Subcutaneous adipose tissue (tissue), 4 donors: ENCODE results near the gene ELMO1. TPM values are rescaled to one million over a fixed set of nuclear protein-coding genes. Genes with fewer than 3 reads are reported as not detected.

Experiments
- CTCF ChIP-seq: fragments of 450-650 bp; IDR thresholded peaks from one replicate; pipeline ENCODE4 v1.5.1; 2016; ENCODE audit warnings: low read depth, mild to moderate bottlenecking, control low read depth, antibody characterized with exemption, moderate library complexity
- total RNA-seq, 4 donors: library from RNA; depleted of rRNA; stranded (reverse); fragments of >200 nt; gene quantifications; one replicate each; pipeline ENCODE4 v1.1.0, GENCODE V29; 2016

ELMO1 gene
- total RNA-seq, 4 donors from 2014 or later: 97.1 to 129 (median 126) TPM

- TF ChIP-seq CTCF: no peak
These were observed 319.6 kb downstream of the ELMO1 start for GRCh38 chr7:37129035-37129425.

GRCh38 chr7:37128327-37129034 lies 320.2 kb downstream of the ELMO1 start:
- no peak for TF ChIP-seq CTCF

- TF ChIP-seq CTCF: no peak
These were observed 329.3 kb downstream of the ELMO1 start for GRCh38 chr7:37119296-37119860.

- TF ChIP-seq CTCF: no peak
These were observed 330.7 kb downstream of the ELMO1 start for GRCh38 chr7:37118004-37118403.

DNA sequence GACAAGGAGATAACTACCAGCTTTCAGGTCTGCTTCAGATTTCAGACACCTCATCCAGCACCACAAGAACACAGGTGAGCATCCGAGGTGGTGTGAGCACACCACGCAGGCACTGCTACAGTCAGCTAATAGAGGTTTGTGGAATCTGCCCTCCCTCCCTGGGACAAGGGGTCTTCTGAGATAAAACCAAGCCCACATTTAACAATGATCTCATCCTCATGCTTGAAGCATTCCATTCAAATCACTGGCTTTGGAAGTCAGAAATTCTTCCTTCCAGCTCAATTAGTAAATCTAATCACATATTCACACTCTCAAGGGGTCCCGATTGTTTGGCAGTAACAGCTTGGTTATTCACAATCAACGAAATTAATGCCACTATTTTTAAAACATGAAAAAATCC lies 331.4 kb downstream of the ELMO1 start:
- TF ChIP-seq CTCF: no peak

- no peak for TF ChIP-seq CTCF
These were observed 332.5 kb downstream of the ELMO1 start for GRCh38 chr7:37116093-37116701.

DNA sequence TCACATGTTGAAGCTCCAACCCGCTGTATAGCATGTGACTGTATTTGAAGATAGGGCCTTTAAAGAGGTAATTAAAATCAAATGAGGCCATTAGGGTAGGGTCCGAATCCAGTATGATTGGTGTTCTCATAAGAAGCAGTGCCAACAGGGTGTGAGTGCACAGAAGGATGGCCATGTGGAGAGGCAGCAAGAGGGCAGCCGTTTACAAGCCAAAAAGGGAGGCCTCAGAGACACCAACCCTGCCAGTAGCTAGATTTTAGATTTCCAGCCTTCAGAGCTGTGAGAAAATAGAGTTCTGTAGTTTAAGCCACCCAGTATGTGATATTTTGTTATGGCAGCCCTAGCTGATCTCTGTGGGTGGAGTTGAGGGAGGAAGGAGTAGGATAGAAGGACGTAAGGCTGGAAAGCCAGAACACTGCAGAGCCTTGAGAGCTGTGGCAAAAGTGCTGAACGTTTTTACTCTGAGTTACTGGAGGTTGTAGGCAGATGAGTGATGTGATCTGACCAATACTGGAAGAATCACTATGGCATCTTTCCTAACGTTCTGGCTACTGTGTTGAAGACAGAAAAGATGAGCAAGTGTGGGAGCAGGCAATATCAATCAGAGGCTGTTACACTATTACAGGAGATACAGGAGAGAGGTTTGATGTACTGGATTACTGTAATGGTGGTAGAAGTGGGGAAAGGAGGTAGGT lies 334.9 kb downstream of the ELMO1 start:
- TF ChIP-seq CTCF: no peak
